ENCODE measurements around the gene FCER1A.

FCER1A gene

DNA sequence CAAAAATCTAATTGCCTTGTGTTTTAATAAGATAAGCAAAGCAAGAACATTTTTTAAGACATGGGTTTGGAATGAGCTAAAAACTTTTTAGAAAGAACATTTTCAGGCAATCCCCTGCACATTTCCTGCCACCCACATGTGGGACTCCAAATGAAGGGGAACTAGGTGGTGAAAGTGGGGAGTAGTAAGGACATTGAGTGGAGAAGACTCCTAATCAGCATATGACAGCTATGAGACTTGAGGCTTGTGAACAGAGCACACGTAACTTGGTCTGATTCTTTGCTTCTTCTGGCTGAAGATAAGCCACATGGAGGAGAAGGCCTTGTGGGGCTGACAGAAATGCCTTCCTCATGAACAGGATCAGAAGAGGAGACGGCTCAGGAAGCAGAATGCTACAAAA, 50.3 kb downstream of the FCER1A start:
- DNase-seq (ENCODE audit: low spot score) = no peak
